Endodermal cell (in vitro differentiated cells): ENCODE measurements around the gene B4GALT6. TPM values are rescaled to one million over a fixed set of nuclear protein-coding genes. Genes with fewer than 3 reads are reported as not detected.

Experiments used
- DNase-seq: peaks from one replicate; pipeline ENCODE4 v3.0.0-alpha.2; 2017
- H3K27ac ChIP-seq: 2 replicates; pipeline ENCODE4 v1.5.1; 2013; ENCODE audit warnings: mild to moderate bottlenecking, low read depth, low read length, moderate library complexity
- H3K27me3 ChIP-seq: 2 replicates; pipeline ENCODE4 v1.6.1; 2013; ENCODE audit warnings: mild to moderate bottlenecking, low read length, moderate library complexity; ENCODE audit not compliant: insufficient read depth, control insufficient read depth, poor library complexity, severe bottlenecking
- H3K36me3 ChIP-seq: 2 replicates; pipeline ENCODE4 v1.7.0; 2013; ENCODE audit warnings: mild to moderate bottlenecking, low read length, moderate library complexity; ENCODE audit not compliant: control insufficient read depth, insufficient read depth
- H3K4me1 ChIP-seq: one replicate; pipeline ENCODE4 v1.7.0; 2013; ENCODE audit warnings: low read length; ENCODE audit not compliant: control insufficient read depth, insufficient read depth
- H3K4me3 ChIP-seq: 2 replicates; pipeline ENCODE4 v1.5.1; 2013; ENCODE audit warnings: mild to moderate bottlenecking, low read length, moderate library complexity
- H3K9ac ChIP-seq: 2 replicates; pipeline ENCODE4 v1.6.1; 2013; ENCODE audit warnings: mild to moderate bottlenecking, low read length, moderate library complexity; ENCODE audit not compliant: poor library complexity, severe bottlenecking; ENCODE audit errors: extremely low read depth
- H3K9me3 ChIP-seq: 2 replicates; pipeline ENCODE4 v1.6.1; 2013; ENCODE audit warnings: mild to moderate bottlenecking, low read length, moderate library complexity; ENCODE audit not compliant: control insufficient read depth
- H3K27ac Mint-ChIP-seq: 2 replicates; pipeline ENCODE4 v1.8.0; 2020; ENCODE audit warnings: mixed read lengths
- H3K27me3 Mint-ChIP-seq: 2 replicates; pipeline ENCODE4 v1.8.0; 2021; ENCODE audit warnings: mild to moderate bottlenecking, mixed read lengths; ENCODE audit not compliant: insufficient read depth
- H3K36me3 Mint-ChIP-seq: 2 replicates; pipeline ENCODE4 v1.8.0; 2020; ENCODE audit warnings: low read depth, mixed read lengths
- H3K4me1 Mint-ChIP-seq: 2 replicates; pipeline ENCODE4 v1.8.0; 2020; ENCODE audit warnings: mixed read lengths
- H3K4me3 Mint-ChIP-seq: 2 replicates; pipeline ENCODE4 v1.8.0; 2020; ENCODE audit warnings: mild to moderate bottlenecking, moderate library complexity, mixed read lengths
- H3K9me3 Mint-ChIP-seq: 2 replicates; pipeline ENCODE4 v1.8.0; 2020; ENCODE audit warnings: mild to moderate bottlenecking, mixed read lengths
- CTCF ChIP-seq: fragments of 200-600 bp; sonication (generic); conservative IDR thresholded peaks from 2 replicates; pipeline ENCODE4 v1.5.0; 2021; ENCODE audit warnings: antibody characterized with exemption, mild to moderate bottlenecking
- WGBS, 2 experiments: methylation state at CpG; one replicate each; pipeline versions ENCODE4 v1.1.5 to v1.1.7; 2013; ENCODE audit warnings: missing lambda C conversion rate in 2 of 2, mixed read lengths in 1 of 2; ENCODE audit not compliant: insufficient coverage in 1 of 2, insufficient read length in 1 of 2; 5-methylcytosine and 5-hydroxymethylcytosine counted together
- total RNA-seq, 2 donors: library from RNA; stranded (reverse); fragmentation: NEBNext Ultra II Directional in 1 of 2; extraction: Animal tissue kit (Norgen Biotek cat#: 25700) in 1 of 2; gene quantifications; 2 replicates in 1 of 2; 3 replicates in 1 of 2; pipeline ENCODE4 v1.2.1, GENCODE V29; 2021

The B4GALT6 gene
- total RNA-seq, 2 donors from 2014 or later, result 47.7 to 48.4 TPM

- no peak for TF ChIP-seq CTCF
- no peak overlapping the region for H3K27ac Mint-ChIP-seq
- peaks cover 5% of the 10 kb centered on the region for H3K9me3 Mint-ChIP-seq
- Histone ChIP-seq H3K9me3 (peaks cover 7% of the 10 kb centered on the region), H3K4me1 (no peaks in the 10 kb centered on the region), H3K27ac (no peak overlapping the region), H3K36me3 (peaks cover 13% of the 10 kb centered on the region), H3K4me3 (no peak overlapping the region), H3K9ac (no peak overlapping the region), H3K27me3 (no peaks in the 10 kb centered on the region)
- H3K36me3 Mint-ChIP-seq, result peaks cover 52% of the 10 kb centered on the region
- 93 to 100% methylated on average over 2 to 3 of the region's 3 CpGs for WGBS, 2 experiments
- H3K4me1 Mint-ChIP-seq, result peaks cover 3% of the 10 kb centered on the region
- H3K27me3 Mint-ChIP-seq, result no peaks in the 10 kb centered on the region
- no peak for DNase-seq
- H3K4me3 Mint-ChIP-seq, result no peak overlapping the region
These were observed 50.1 kb downstream of the B4GALT6 start for GRCh38 chr18:31634331-31634713.

- WGBS, 2 experiments, result 86 to 89% methylated on average over 7 to 10 of the region's 10 CpGs
These were observed 50.7 kb downstream of the B4GALT6 start for GRCh38 chr18:31633392-31634330.

GRCh38 chr18:31632356-31632755, 52.0 kb downstream of the B4GALT6 start:
- no peak for TF ChIP-seq CTCF
- Mint-ChIP-seq H3K9me3 (peaks cover 9% of the 10 kb centered on the region), H3K27me3 (no peaks in the 10 kb centered on the region), H3K4me3 (no peak overlapping the region), H3K4me1 (peaks cover 3% of the 10 kb centered on the region), H3K36me3 (peaks cover 50% of the 10 kb centered on the region), H3K27ac (no peak overlapping the region)
- Histone ChIP-seq H3K9ac (no peak overlapping the region), H3K27ac (no peak overlapping the region), H3K4me1 (no peaks in the 10 kb centered on the region), H3K27me3 (no peaks in the 10 kb centered on the region), H3K4me3 (no peak overlapping the region), H3K9me3 (peaks cover 5% of the 10 kb centered on the region), H3K36me3 (peaks cover 4% of the 10 kb centered on the region)
- DNase-seq, result no peak
- 89 to 100% methylated on average over 1 of the region's 1 CpG for WGBS, 2 experiments

More at GRCh38 chr18:31633392-31634330, 50.7 kb downstream of the B4GALT6 start:
- peak overlapping the region; percentile 35 for H3K27ac Mint-ChIP-seq
- peaks cover 4% of the 10 kb centered on the region for H3K9me3 Mint-ChIP-seq
- DNase-seq, result no peak
- H3K36me3 ChIP-seq, result peaks cover 10% of the 10 kb centered on the region
- no peak for TF ChIP-seq CTCF
- no peaks in the 10 kb centered on the region for H3K27me3 Mint-ChIP-seq
- H3K4me1 ChIP-seq, result no peaks in the 10 kb centered on the region
- peaks cover 50% of the 10 kb centered on the region for H3K36me3 Mint-ChIP-seq
- H3K4me3 ChIP-seq, result no peak overlapping the region
- peaks cover 3% of the 10 kb centered on the region for H3K4me1 Mint-ChIP-seq
- H3K4me3 Mint-ChIP-seq, result no peak overlapping the region
- no peak overlapping the region for H3K27ac ChIP-seq
- H3K9ac ChIP-seq, result no peak overlapping the region
- no peaks in the 10 kb centered on the region for H3K27me3 ChIP-seq
- peaks cover 7% of the 10 kb centered on the region for H3K9me3 ChIP-seq
